ENCODE data around the gene GALE.

The GALE gene

GRCh38 chr1:23751050-23751814, 49.3 kb downstream of the GALE start:
- no peak for DNase-seq (ENCODE audit: low read depth in 2 of 2)

- no peak for DNase-seq (ENCODE audit: low read depth in 2 of 2)
These were observed 52.5 kb downstream of the GALE start for GRCh38 chr1:23748016-23748415.
